ENCODE data around the gene TTC3.

TTC3 gene

DNA sequence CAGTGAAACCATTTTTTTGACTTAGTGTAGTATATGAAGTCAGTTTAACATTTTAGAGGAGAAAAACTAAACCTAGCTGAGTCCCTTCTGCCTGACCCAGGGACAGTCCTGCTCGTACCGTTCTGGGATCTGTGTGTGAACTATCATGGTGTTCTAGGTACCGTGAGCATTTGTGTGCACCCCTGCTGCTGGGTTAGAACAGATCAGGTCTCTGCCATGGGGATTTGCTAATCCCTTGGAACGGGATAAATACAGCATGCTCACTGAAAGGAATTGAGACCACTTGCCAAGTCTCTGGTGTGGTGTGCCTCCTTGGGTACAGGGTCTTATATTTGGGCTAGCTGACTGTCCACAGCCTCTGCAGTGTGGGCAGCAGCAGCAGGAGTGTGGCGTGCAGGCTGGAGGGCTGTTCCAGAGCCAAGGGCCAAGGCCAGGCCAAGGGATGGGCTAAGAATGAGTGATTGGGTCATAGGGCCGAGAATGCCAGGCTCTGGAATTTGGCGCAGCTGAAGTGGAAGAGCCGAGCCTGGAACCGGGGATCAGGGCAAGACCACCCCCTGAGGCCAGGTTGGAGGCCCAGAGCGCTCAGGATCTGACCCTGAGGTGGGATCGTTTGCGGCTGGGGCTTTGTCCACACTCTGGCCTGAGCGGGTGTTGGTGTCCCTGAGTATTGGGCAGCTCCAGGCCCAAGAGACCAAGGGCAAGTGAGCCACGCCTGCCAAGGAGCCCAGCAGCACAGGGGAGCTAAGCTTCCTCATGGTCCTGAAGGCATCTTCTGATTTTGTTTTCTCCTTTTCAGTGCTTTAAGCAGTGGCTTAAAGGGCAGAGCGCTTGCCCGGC lies 127.8 kb downstream of the TTC3 start:
- TF ChIP-seq GATA3 (IDR thresholded peaks at IDR 0.05; ENCODE audit: low read depth, low read length) (no peak), GATA2 (IDR thresholded peaks at IDR 0.05; ENCODE audit: low read depth, low read length) (no peak)

DNA sequence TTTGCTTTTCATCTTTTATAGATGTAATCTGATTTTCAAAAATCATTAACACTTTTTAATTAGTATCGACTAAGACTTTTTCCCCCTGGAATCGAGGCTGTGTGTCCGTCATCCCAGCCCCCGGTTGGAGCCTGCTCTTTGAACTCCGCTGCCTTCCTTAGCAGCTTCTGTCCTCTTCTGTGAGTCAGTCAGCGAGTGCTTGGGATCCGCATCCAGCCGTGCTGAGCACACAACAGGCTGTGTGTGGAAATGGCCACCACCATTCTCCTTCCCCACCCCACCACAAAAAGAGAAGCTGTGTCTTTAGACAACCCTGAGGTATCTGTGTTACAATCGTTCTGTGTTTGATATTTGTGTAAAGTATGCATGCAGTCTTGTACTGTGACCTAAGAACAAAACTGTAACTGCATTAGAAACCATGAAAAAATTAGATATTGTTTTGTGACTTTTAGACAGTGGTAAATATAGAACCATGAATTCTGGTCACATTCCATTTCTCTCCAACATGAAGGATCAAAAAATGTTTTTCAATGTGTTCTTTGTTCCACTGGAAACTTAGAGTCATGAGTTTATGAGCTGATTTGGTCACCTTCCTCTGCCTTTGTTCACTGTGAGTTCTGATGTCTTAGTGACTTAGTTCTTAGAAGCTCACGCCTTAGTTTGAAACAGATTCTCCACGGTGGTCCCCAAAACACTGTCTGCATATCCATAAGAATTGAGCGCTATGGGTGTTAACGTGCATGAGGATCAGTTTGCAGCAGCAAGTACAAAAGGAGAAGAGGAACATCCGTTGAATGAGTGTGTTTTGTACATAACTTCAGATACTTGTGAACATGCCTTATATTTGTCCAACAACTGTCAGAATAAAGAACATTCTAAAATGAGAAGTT lies 129.4 kb downstream of the TTC3 start:
- TF ChIP-seq GATA3 (IDR thresholded peaks at IDR 0.05; ENCODE audit: low read depth, low read length) (no peak), GATA2 (IDR thresholded peaks at IDR 0.05; ENCODE audit: low read depth, low read length) (no peak)

DNA sequence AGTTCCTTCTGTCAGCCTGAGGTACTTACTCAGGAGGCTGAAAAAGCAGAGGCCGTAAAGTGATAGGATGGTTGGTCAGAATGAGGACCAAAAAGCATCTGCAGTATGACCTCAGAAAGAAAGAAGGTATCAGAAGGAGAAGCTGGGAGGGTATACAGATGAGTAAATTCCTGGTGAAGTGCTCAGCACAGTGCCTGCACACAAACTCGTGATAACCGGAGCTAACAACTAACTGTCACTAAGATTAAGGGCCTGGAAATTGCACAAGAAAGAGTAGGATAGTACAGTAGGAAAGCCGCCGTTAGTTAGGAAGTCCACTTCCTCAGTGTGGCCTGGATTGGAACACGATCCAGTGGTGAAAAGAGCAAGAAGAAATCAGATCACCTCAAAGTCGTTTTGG lies 131.5 kb downstream of the TTC3 start:
- TF ChIP-seq GATA2 (IDR thresholded peaks at IDR 0.05; ENCODE audit: low read depth, low read length): no peak
- no peak for TF ChIP-seq GATA3 (IDR thresholded peaks at IDR 0.05; ENCODE audit: low read depth, low read length)

DNA sequence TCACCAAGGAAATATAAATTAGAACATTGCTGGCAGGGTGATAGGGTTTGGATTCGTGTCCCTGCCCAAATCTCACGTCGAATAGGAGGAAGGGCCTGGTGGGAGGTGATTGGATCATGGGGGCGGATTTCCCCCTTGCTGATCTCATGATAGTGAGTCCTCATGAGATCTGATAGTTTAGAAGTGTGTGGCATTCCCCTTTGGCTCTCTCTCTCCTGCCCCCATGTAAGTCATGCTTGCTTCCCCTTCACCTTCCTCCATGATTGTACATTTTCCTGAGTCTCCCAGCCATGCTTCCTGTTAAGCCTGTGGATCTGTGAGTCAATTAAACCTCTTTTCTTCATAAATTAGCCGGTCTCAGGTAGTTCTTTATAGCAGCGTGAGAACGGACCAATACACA lies 133.4 kb downstream of the TTC3 start:
- no peak for TF ChIP-seq GATA3 (IDR thresholded peaks at IDR 0.05; ENCODE audit: low read depth, low read length)
- no peak for TF ChIP-seq GATA2 (IDR thresholded peaks at IDR 0.05; ENCODE audit: low read depth, low read length)

DNA sequence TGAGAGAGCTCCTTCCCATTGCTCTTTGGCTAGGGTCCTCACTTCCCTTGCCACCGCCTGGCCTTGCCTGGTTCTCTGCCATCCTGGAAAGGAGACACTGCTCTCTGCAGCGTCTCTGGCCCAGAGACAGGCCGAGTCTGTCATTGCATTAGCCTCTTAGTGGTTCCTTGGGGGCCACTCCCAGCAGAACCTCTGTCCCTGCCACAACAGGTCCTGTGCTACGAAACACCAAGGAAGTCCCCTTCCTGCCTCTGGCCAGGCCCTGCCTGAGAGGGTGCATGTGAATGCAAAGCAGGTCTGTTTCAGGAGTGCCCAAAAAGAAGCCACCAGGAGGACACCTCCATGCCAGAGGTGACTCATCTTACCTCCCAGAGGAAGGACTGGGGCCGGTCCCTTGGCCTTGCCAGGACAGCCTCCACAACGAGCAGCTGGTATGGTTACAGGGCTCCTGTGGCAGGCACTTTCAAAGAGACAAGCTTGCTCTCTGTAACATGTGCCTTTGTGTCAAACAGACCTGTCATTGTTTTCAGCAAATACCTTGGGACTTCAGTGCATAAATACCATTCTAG lies 134.5 kb downstream of the TTC3 start:
- no peak for TF ChIP-seq GATA2 (IDR thresholded peaks at IDR 0.05; ENCODE audit: low read depth, low read length)
- no peak for TF ChIP-seq GATA3 (IDR thresholded peaks at IDR 0.05; ENCODE audit: low read depth, low read length)

DNA sequence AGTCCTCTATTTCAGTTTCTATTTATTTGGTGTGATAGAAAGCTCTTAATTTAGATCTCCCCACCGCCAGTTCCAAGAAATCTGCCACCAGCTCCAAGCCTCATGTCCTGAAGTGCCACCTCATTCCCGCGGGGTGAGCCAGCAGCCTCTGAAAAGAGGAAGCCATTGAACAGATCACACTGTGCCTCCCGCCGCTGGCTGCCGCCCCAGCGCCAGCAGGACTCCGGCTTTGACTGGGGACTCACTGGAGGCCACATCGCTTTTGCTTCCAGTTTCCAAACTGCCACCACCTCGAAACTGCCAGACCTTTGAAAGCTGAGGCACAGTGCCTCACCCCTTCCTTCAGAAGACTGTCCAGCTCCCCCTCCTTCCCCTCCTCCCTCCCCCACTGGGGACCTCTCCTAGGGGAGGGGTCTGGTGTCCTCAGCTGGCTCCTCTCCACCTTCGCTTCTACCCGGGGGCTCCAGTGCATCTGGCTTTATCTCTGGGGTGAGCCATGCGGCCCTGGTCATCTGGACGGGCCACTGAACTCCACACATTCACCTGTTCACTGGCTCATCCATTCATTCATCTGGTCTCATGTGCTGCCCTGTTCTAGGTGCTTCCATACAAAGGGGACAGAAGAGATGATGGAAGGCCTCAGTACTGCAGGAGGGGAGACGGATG lies 135.1 kb downstream of the TTC3 start:
- TF ChIP-seq GATA2 (IDR thresholded peaks at IDR 0.05; ENCODE audit: low read depth, low read length): no peak
- no peak for TF ChIP-seq GATA3 (IDR thresholded peaks at IDR 0.05; ENCODE audit: low read depth, low read length)

DNA sequence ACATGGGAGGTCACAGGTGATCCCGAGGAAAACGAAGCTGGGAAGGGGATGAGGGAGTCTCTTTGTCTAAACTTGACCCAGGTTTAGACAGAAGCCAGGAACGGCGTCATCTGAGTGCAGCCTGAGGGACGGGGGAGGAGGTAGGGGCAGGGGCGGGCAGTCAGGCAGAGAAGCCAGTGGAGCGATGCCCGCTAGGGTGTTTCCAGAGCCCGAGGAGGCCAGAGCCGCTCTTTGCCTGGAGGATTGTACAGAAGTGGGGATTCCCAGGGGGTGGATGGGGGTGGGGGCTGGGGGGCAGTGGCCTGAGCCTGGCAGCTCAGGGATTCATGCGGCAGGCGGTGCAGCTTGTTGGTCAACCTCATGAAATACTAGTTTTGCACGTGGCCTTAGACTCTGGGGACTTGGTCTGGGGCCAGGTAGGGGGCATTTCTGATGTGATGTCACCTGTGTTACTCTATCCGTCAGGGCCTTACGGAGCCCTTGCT lies 135.7 kb downstream of the TTC3 start:
- TF ChIP-seq GATA3 (IDR thresholded peaks at IDR 0.05; ENCODE audit: low read depth, low read length): no peak
- TF ChIP-seq GATA2 (IDR thresholded peaks at IDR 0.05; ENCODE audit: low read depth, low read length): no peak

DNA sequence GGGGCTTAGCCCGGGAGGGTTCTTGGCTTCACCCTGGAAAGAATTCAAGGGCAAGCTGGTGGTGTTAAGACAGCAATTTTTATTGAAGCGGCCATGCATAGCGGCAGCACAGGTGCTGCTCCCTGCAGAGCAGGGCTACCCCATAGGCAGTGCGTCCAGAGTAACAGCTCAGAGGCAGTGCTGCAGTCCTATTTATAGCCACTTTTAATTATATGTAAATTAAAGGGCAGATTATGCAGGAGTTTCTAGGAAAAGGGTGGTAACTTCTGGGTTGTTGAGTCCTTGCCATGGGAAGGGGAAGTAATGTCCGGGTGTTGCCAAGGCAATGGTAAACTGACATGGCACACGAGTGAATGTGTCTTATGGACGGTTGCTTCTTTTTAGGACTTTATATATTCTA lies 137.1 kb downstream of the TTC3 start:
- TF ChIP-seq GATA2 (IDR thresholded peaks at IDR 0.05; ENCODE audit: low read depth, low read length) (no peak), GATA3 (IDR thresholded peaks at IDR 0.05; ENCODE audit: low read depth, low read length) (no peak)

DNA sequence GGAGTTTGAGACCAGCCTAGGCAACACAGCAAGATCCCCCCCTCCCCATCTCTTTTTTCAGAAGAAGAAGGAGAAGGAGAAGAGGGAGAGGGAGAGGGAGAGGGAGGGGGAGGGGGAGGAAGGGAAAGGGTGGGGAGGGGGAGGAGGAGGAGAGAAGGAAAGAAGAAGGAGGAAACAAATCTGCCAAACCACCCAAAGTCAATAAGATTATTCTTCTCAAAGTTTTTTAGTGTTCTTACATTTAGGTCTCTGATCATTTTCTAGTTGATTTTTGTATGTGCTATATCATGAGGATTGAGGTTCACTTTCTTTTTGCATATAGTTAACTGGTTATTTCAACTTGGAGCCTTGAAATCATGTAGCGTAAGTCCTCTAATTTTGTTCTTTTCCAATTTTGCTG lies 137.7 kb downstream of the TTC3 start:
- TF ChIP-seq GATA3 (IDR thresholded peaks at IDR 0.05; ENCODE audit: low read depth, low read length) (no peak), GATA2 (IDR thresholded peaks at IDR 0.05; ENCODE audit: low read depth, low read length) (no peak)

DNA sequence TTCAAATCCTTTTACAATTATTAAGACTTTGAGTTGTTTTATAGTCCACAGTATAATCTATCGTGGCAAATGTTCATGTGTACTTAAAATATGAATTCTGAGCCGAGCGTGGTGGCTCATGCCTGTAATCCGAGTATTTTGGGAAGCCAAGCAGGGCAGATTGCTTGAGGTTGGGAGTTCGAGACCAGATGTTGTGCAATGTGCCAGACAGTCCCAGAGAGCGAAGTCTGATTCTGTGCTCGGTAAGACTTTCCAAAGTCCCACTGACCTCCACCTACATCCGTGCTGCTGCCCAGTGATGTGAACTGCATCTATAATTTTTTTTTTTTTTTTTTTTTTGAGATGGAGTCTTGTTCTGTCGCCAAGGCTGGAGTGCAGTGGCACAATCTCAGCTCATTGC lies 141.9 kb downstream of the TTC3 start:
- TF ChIP-seq GATA2 (IDR thresholded peaks at IDR 0.05; ENCODE audit: low read depth, low read length): no peak

DNA sequence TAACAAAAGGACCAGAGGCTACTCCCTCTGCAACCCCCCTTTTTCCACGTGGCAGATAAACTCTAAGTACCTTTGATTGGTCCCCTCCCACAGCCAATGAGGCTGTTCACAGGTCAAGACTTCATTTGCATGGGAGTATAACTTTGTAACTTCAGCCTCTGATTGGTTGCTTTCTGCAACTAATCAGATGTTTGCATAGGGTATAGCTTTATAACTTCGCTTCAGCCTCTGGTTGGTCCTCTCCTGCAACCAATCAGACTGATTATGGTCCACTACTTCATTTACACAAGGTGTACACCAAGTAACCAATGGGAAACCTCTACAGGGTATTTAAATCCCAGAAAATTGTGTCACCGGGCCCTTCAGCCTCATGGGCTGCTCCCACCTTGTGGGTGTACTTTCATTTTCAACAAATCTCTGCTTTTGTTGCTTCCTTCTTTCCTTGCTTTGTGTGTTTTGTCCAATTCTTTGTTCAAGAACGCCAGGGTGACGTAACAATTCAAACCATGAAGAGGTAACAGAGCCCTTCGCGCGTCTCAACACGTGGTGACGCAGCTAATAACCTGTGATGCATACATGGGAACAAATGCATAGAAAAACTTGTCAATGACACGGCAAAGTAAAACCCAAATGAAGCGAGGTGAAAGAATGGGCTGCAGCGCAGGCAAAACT lies 146.8 kb downstream of the TTC3 start:
- TF ChIP-seq GATA2 (IDR thresholded peaks at IDR 0.05; ENCODE audit: low read depth, low read length): no peak
- TF ChIP-seq GATA3 (IDR thresholded peaks at IDR 0.05; ENCODE audit: low read depth, low read length): no peak

DNA sequence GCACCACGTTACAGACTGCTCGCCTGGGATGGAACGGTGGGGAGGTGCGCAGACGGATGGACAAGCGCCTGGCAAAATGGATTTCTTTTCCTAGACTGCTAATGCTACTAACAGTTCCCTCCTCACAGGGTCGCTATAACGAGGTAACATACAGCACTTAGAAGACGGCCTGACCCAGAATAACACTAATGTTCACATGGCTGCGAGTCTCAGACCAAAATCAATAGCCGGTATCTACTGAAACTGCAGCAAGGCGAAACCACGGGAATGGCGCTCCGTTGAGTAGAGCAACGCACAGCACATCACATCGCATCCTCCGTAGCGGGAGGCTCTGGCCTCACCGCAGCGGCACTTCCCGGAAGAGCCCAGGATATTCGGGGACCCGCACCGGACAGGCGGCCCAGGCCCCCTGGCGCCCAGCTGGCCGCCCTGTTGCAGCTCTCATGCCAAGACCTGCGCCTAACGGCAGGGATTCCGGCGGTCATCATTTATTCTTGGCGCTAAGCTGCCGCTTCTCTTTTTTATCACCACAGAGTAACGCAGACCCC lies 147.5 kb downstream of the TTC3 start:
- TF ChIP-seq GATA3 (IDR thresholded peaks at IDR 0.05; ENCODE audit: low read depth, low read length) (no peak), GATA2 (IDR thresholded peaks at IDR 0.05; ENCODE audit: low read depth, low read length) (no peak)

DNA sequence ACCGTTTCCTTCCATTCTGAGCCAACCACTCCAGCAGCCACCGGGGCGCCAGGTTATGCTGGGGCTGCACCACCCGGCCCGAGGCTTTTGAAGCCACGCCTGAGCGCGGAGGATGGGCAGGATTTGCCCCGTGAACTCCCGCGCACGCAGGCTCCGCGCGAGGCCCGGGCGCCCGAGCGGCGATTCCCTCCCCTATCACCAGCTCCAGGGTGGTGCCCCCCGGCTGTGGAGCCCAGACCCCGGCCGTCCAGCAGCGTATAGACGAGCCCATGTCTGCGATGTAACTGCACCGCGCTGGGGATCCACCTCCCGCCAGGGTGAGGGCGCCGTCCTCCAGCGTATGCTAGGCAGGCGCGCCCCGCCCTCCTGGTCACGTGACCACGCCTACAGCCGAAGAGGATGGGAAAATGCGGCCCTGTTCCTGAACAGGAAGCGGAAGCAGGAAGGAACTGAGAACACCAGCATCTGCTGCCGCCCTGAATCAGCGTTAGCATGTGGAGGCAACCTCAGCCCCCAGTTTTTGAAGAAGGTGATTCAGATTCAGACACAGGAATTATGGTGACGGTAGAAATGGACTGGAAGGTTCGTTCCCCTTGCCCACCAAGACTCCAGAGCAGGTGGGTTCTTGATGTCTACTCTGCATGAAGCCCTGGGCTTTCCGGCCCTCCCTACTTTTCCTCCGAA lies 148.1 kb downstream of the TTC3 start:
- TF ChIP-seq GATA2 (IDR thresholded peaks at IDR 0.05; ENCODE audit: low read depth, low read length): no peak
- no peak for TF ChIP-seq GATA3 (IDR thresholded peaks at IDR 0.05; ENCODE audit: low read depth, low read length)
